Activated CD8-positive, alpha-beta memory T cell treated with anti-CD3 and anti-CD28 coated beads for 36 hours (primary cell): ENCODE results near the gene NKX2-3. TPM values are rescaled to one million over a fixed set of nuclear protein-coding genes. Genes with fewer than 3 reads are reported as not detected.

Experiments used
- CTCF ChIA-PET: fragments of 350-600 bp; sonication (Branson Sonifier 250); formaldehyde crosslinking; loops from one replicate; lab custom pipeline; 2021; ENCODE audit warnings: antibody characterized with exemption; lab: Charles Lee
- POLR2A ChIA-PET: fragments of 350-600 bp; sonication (Branson Sonifier 250); formaldehyde crosslinking; loops from one replicate; lab custom pipeline; 2021; ENCODE audit warnings: antibody characterized with exemption; lab: Charles Lee
- total RNA-seq, 2 experiments: library from RNA; stranded (reverse); gene quantifications; one replicate each; pipeline ENCODE4 v1.2.3, GENCODE V29; 2021

Gene NKX2-3
- total RNA-seq, 2 experiments from 2014 or later: not detected

- ChIA-PET POLR2A (no interaction called here), CTCF (interaction anchor here (0.7 kb wide), 2 partner anchors 52 to 93 kb away, joined by 3 read pairs; no protein-coding TSS in a partner anchor)
Measured at GRCh38 chr10:99562631-99563030, 29.9 kb downstream of the NKX2-3 start.

- POLR2A ChIA-PET: no interaction called here
- CTCF ChIA-PET: no interaction called here
Measured at GRCh38 chr10:99564361-99564760, 31.6 kb downstream of the NKX2-3 start.

- POLR2A ChIA-PET: no interaction called here
- CTCF ChIA-PET: no interaction called here
Measured at GRCh38 chr10:99565166-99565565, 32.4 kb downstream of the NKX2-3 start.

- ChIA-PET POLR2A (no interaction called here), CTCF (no interaction called here)
Measured at GRCh38 chr10:99569253-99569939, 36.7 kb downstream of the NKX2-3 start.

GRCh38 chr10:99569961-99570360 lies 37.2 kb downstream of the NKX2-3 start:
- ChIA-PET POLR2A (interaction anchor here (0.5 kb wide), 1 partner anchor 99 kb away, joined by 4 read pairs; no protein-coding TSS in a partner anchor), CTCF (no interaction called here)

- ChIA-PET POLR2A (no interaction called here), CTCF (no interaction called here)
Measured at GRCh38 chr10:99571816-99572215, 39.1 kb downstream of the NKX2-3 start.

- CTCF ChIA-PET: no interaction called here
- POLR2A ChIA-PET: no interaction called here
Measured at GRCh38 chr10:99573790-99574189, 41.0 kb downstream of the NKX2-3 start.

GRCh38 chr10:99579971-99580370 lies 47.2 kb downstream of the NKX2-3 start:
- POLR2A ChIA-PET: no interaction called here
- CTCF ChIA-PET: no interaction called here

GRCh38 chr10:99582255-99582770 lies 49.6 kb downstream of the NKX2-3 start:
- ChIA-PET POLR2A (no interaction called here), CTCF (no interaction called here)

- CTCF ChIA-PET: no interaction called here
- POLR2A ChIA-PET: no interaction called here
Measured at GRCh38 chr10:99583687-99584086, 50.9 kb downstream of the NKX2-3 start.

Other genes with a start within 250 kb of the NKX2-3 start
- under 1 TPM; 0.23 to 0.38 TPM for gene CNNM1, start 203.6 kb upstream of the NKX2-3 start, total RNA-seq
- 10 to 100 TPM; 34.3 to 41.4 TPM for gene GOT1, start 102.3 kb upstream of the NKX2-3 start, total RNA-seq
- gene SLC25A28, start 87.5 kb downstream of the NKX2-3 start, total RNA-seq: 10 to 100 TPM; 49.2 to 51.0 TPM
- gene ENTPD7, start 126.6 kb downstream of the NKX2-3 start, total RNA-seq: 1 to 10 TPM; 6.9 to 7.6 TPM
- 10 to 100 TPM; 36.8 to 37.7 TPM for gene COX15, start 199.2 kb downstream of the NKX2-3 start, total RNA-seq
- gene CUTC, start 199.3 kb downstream of the NKX2-3 start, total RNA-seq: 10 to 100 TPM; 31.2 to 31.5 TPM
- gene ABCC2, start 249.7 kb downstream of the NKX2-3 start, total RNA-seq: 1 to 10 TPM in 1 of 2 experiments, under 1 TPM in 1; 0.91 to 1.4 TPM